ENCODE measurements around the gene NEB.

Gene NEB

GRCh38 chr2:151569167-151569566 lies 165.1 kb downstream of the NEB start:
- TF ChIP-seq CTCF (IDR thresholded peaks at IDR 0.05) = no peak

GRCh38 chr2:151568501-151568900 lies 165.8 kb downstream of the NEB start:
- TF ChIP-seq CTCF (IDR thresholded peaks at IDR 0.05) = no peak

- no peak for TF ChIP-seq CTCF (IDR thresholded peaks at IDR 0.05)
Measured at GRCh38 chr2:151567006-151567405, 167.3 kb downstream of the NEB start.

GRCh38 chr2:151562398-151562797 lies 171.9 kb downstream of the NEB start:
- no peak for TF ChIP-seq CTCF (IDR thresholded peaks at IDR 0.05)

GRCh38 chr2:151560289-151560688 lies 174.0 kb downstream of the NEB start:
- TF ChIP-seq CTCF (IDR thresholded peaks at IDR 0.05) = no peak

- no peak for TF ChIP-seq CTCF (IDR thresholded peaks at IDR 0.05)
Measured at GRCh38 chr2:151556121-151556520, 178.2 kb downstream of the NEB start.

GRCh38 chr2:151552287-151552686 lies 182.0 kb downstream of the NEB start:
- TF ChIP-seq CTCF (IDR thresholded peaks at IDR 0.05) = no peak

- no peak for TF ChIP-seq CTCF (IDR thresholded peaks at IDR 0.05)
Measured at GRCh38 chr2:151551556-151551955, 182.7 kb downstream of the NEB start.

Data from LNCAP (cell line).